Small intestine (tissue), 7 donors: Measurements from ENCODE around the gene TRAPPC12. TPM values are rescaled to one million over a fixed set of nuclear protein-coding genes. Genes with fewer than 3 reads are reported as not detected.

ENCODE experiments used
- DNase-seq, 2 donors: peaks; one replicate each; pipeline versions ENCODE4 v3.0.0 to v3.0.0-alpha.2; 2013
- FAIRE-seq: peaks from 2 replicates; lab custom pipeline; 2012; peaks lifted over from hg19 to GRCh38; lab: Jason Lieb, UNC
- H3K27ac ChIP-seq, 3 donors: one replicate each; pipeline ENCODE4 v1.5.1; 2013; ENCODE audit warnings: low read length in 2 of 3, mild to moderate bottlenecking in 2 of 3, control low read depth in 1 of 3, inconsistent platforms in 1 of 3, low read depth in 1 of 3, moderate library complexity in 1 of 3
- H3K27me3 ChIP-seq, 3 donors: one replicate each; pipeline ENCODE4 v1.6.1; 2013; ENCODE audit warnings: low read length in 3 of 3, inconsistent platforms in 1 of 3; ENCODE audit not compliant: control insufficient read depth in 3 of 3, insufficient read depth in 3 of 3
- H3K36me3 ChIP-seq, 3 donors: one replicate each; pipeline ENCODE4 v1.6.1; 2013; ENCODE audit warnings: low read length in 3 of 3, inconsistent platforms in 1 of 3, low read depth in 1 of 3, mild to moderate bottlenecking in 1 of 3, moderate library complexity in 1 of 3; ENCODE audit not compliant: control insufficient read depth in 3 of 3, insufficient read depth in 2 of 3
- H3K4me1 ChIP-seq, 3 donors: one replicate each; pipeline ENCODE4 v1.6.1; 2013; ENCODE audit warnings: low read length in 2 of 3, inconsistent platforms in 1 of 3, low read depth in 1 of 3, mild to moderate bottlenecking in 1 of 3, moderate library complexity in 1 of 3; ENCODE audit not compliant: control insufficient read depth in 3 of 3, insufficient read depth in 2 of 3
- H3K4me3 ChIP-seq, 3 donors: one replicate each; pipeline ENCODE4 v1.5.1; 2013; ENCODE audit warnings: low read length in 3 of 3, control low read depth in 1 of 3, inconsistent platforms in 1 of 3, low read depth in 1 of 3, mild to moderate bottlenecking in 1 of 3, moderate library complexity in 1 of 3
- H3K9me3 ChIP-seq, 2 donors: one replicate each; pipeline ENCODE4 v1.6.1; 2013; ENCODE audit warnings: low read depth in 1 of 2, low read length in 1 of 2; ENCODE audit not compliant: control insufficient read depth in 2 of 2, insufficient read depth in 1 of 2
- WGBS, 3 donors: extraction: QIAGEN DNeasy Blood & Tissue Kit; methylation state at CpG; one replicate each; pipeline ENCODE4 v1.1.7; 2013; 5-methylcytosine and 5-hydroxymethylcytosine counted together
- polyA plus RNA-seq, 4 donors: library from polyadenylated mRNA; stranded (reverse) in 3 of 4; unstranded in 1 of 4; fragments of 200-250 nt in 3 of 4; fragments of 120-200 nt in 1 of 4; gene quantifications; one replicate each; pipeline versions ENCODE4 v1.2.1 to v1.2.3, GENCODE V29; 2013
- donor health status: healthy with polysubstance abuse.
- donor health status: control.
- donor health status: control.
- donor health status: Bipolar disorder and iron deficiency.
- donor health status: healthy.

Gene TRAPPC12
- polyA plus RNA-seq, 4 donors = 43.9 to 120 (median 87.9) TPM

DNA sequence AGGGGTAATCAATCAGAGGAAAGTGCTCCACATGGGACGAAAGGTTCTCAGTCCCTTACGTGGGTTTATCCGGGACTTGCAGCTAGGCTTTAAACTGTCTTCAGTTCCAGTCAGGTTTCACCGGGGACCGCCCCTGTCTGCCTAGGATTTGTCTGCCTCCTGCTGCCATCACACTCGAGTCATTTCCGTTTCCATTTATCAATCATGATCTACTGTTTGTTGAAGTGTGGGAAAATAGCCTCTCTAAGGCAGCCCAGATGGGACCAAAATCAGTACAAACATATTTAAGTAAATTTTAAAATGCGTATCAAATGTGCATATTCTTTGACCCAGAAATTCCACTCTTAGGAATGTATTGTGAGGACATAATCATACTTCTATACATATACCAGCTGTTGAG lies 10.5 kb downstream of the TRAPPC12 start:
- DNase-seq (no peak), FAIRE-seq (no peak)
- WGBS, 3 donors = 95% methylated on average over 8 of the region's 8 CpGs
- Histone ChIP-seq H3K4me1 (no peaks in the 10 kb centered on the region), H3K4me3 (no peak overlapping the region), H3K36me3 (peaks cover 11 to 33% (median 33%) of the 10 kb centered on the region in 3 donors), H3K27ac (no peak overlapping the region), H3K27me3 (no peaks in the 10 kb centered on the region), H3K9me3 (peaks cover 0 to 16% of the 10 kb centered on the region in 2 donors)

DNA sequence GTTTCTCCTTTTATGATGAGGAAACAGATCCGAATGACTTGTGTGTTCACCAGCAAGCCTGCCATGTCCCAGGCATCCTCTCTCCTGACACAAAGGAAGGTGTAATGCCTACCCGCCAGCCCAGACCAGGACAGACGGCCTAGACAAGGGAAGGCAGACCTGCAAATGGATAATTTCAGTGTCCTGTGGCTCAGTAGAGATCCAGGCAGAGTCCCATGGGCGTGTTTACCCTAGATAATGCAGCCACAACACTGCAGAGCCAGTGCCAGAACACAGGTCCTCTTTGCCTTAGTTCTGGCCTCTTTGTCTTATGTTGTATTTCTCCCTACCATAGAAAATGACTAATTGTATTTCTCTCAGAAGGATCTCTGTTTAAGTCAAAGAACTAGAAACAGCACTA lies 12.7 kb downstream of the TRAPPC12 start:
- no peak overlapping the region for H3K4me3 ChIP-seq
- WGBS, 3 donors = 91 to 95% (median 94%) methylated on average over 4 of the region's 4 CpGs
- peaks cover 11 to 40% (median 30%) of the 10 kb centered on the region in 3 donors for H3K36me3 ChIP-seq
- DNase-seq (no peak), FAIRE-seq (no peak)
- H3K27me3 ChIP-seq = no peaks in the 10 kb centered on the region
- no peaks in the 10 kb centered on the region for H3K4me1 ChIP-seq
- H3K9me3 ChIP-seq = peaks cover 0 to 28% of the 10 kb centered on the region in 2 donors
- no peak overlapping the region for H3K27ac ChIP-seq

DNA sequence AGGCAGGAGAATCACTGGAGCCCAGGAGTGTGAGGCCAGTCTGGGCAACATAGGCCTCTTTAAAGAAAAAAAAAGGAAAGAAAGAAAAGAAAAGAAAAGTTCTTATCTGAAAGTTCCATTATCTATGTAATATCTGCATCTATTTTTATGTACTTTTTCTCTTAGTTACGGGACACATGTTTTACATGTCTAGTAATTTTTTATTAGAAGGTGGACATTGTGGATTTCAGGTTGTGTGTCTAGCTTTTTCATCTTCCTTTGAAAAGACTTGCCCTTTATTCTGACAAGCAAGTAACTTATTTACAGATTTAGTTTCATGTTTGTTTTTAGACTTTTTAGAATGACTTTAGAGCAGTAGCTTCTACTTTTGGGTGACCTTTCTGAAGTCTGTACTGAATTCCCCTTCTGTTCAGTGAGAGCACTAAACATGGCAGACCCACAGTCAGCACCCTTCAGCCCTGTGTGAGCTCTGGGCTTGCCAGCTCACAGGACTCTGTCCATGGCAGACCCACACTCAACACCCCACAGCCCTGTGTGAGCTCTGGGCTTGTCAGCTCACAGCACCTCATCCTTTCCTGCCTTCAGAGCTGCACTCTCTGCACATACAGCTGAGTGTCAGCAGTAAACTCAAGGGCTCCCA lies 17.5 kb downstream of the TRAPPC12 start:
- H3K27me3 ChIP-seq = no peaks in the 10 kb centered on the region
- H3K4me1 ChIP-seq = no peaks in the 10 kb centered on the region
- 100% methylated on average over 1 of the region's 1 CpG for WGBS, 3 donors
- H3K9me3 ChIP-seq = peaks cover 0 to 30% of the 10 kb centered on the region in 2 donors
- peaks cover 0 to 46% (median 19%) of the 10 kb centered on the region in 3 donors for H3K36me3 ChIP-seq
- DNase-seq = no peak
- no peak overlapping the region for H3K4me3 ChIP-seq
- no peak for FAIRE-seq
- H3K27ac ChIP-seq = no peak overlapping the region

DNA sequence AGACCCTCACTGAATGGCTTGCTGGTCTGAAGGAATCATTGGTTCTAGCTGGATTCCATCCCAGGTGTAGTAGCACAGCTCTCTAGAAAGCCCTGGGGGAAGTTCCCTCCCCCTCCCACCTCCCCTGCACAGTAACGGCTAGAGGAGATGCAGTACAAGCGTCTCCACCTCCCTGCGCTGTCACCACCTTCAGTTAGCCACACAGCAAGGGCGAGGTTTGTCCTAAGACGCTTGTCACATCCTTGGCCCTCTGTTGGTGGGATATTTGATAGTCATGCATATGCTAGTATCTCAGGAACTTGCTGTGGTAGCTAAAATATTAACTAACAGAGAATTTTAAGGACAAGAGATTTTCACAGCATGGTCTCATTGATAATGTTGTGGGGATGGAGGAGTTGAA lies 19.4 kb downstream of the TRAPPC12 start:
- WGBS, 3 donors = 87 to 97% (median 92%) methylated on average over 5 of the region's 5 CpGs
- no peak for DNase-seq
- Histone ChIP-seq H3K36me3 (peaks cover 0 to 54% (median 16%) of the 10 kb centered on the region in 3 donors), H3K4me1 (no peaks in the 10 kb centered on the region), H3K9me3 (peaks cover 0 to 30% of the 10 kb centered on the region in 2 donors), H3K27ac (no peak overlapping the region), H3K27me3 (no peaks in the 10 kb centered on the region), H3K4me3 (no peak overlapping the region)
- no peak for FAIRE-seq

DNA sequence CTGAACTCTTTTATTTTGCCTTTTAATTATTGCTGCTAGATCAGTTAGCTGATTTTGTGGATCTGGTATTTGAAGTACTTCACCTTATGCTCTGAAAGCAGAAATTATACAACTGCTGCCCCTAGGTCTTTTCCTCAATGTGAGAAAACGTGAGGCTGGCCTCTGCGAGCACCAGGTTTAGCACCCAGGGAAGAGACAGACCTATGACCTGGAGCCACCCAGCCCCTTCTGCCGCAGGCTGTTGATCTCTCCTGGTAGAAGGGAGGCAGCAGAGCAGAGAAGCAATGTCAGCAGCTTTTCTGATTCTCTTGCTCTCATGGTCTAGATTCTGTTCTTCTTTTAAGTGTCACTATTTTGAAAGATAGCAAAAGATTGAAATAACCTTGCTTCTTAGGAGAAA lies 19.9 kb downstream of the TRAPPC12 start:
- Histone ChIP-seq H3K27ac (no peak overlapping the region), H3K36me3 (peaks cover 0 to 52% (median 18%) of the 10 kb centered on the region in 3 donors), H3K9me3 (peaks cover 0 to 25% of the 10 kb centered on the region in 2 donors), H3K4me1 (no peaks in the 10 kb centered on the region), H3K4me3 (no peak overlapping the region), H3K27me3 (no peaks in the 10 kb centered on the region)
- DNase-seq (no peak), FAIRE-seq (no peak)
- WGBS, 3 donors = 74 to 76% (median 76%) methylated on average over 3 of the region's 3 CpGs

DNA sequence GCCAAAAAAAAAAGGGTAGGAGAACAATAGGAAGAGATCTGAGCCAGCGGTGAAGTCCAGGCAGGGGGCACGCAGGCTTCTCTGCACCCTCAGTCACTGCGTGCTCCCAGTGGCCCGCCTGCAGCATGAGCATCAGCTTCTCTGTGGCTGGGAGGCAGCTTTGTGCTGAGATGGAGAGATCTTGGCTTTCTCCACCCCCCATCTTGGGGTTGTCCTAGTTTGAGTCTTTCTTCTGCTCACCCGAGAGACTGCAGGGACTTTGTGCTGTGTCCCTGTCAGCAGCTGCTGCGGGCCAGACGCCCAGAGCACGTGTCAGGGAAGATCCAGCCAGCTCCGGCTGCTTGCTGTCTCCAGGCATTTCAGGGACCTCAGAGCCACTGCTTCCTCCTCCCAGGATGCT lies 20.3 kb downstream of the TRAPPC12 start:
- no peaks in the 10 kb centered on the region for H3K27me3 ChIP-seq
- no peaks in the 10 kb centered on the region for H3K4me1 ChIP-seq
- FAIRE-seq (no peak), DNase-seq (peak in 1 of 2 donors; percentile 14)
- H3K27ac ChIP-seq = no peak overlapping the region
- peaks cover 0 to 22% of the 10 kb centered on the region in 2 donors for H3K9me3 ChIP-seq
- H3K4me3 ChIP-seq = no peak overlapping the region
- WGBS, 3 donors = 71 to 73% (median 72%) methylated on average over 8 to 9 of the region's 9 CpGs
- H3K36me3 ChIP-seq = peaks cover 0 to 54% (median 18%) of the 10 kb centered on the region in 3 donors

DNA sequence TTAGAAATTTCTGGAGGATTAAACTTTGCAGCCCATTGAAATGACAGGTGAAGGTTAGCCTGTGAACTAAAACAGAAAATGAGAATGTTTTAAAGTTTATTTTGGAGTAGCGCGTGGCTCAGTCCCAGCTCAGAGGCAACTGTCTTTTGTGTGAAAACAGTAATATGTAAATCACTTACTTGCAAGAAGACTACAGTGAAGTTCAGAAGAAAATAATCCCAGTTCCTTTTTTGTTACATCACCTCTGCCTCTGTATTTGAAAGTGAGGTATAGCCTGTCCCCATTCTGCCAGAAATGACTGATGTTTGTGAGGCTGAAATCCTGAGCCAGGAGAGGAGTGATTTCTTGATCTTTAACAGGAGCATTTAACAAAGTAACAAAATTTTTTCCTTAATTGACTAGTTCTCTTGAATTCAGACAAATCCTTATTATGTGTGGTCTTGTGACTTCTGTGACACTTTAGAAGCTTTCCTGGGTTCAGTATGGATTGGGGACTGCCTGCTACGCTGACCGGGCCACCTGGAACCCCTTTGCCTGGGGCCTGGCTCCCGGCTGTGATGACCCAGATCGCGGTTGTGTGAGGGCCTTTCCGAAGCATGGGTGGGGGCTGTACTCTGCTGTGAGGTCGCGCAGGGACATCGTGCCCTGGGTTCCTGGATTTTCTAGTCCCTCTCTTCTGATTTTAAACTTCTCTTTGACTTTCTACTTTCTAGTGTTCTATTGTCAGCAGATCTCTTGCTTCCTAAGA lies 24.3 kb downstream of the TRAPPC12 start:
- Histone ChIP-seq H3K27ac (no peak overlapping the region), H3K4me3 (no peak overlapping the region), H3K9me3 (no peaks in the 10 kb centered on the region), H3K4me1 (no peaks in the 10 kb centered on the region), H3K36me3 (peaks cover 2 to 54% (median 13%) of the 10 kb centered on the region in 3 donors), H3K27me3 (no peaks in the 10 kb centered on the region)
- WGBS, 3 donors = 93 to 98% (median 94%) methylated on average over 11 of the region's 11 CpGs
- DNase-seq (no peak), FAIRE-seq (no peak)

DNA sequence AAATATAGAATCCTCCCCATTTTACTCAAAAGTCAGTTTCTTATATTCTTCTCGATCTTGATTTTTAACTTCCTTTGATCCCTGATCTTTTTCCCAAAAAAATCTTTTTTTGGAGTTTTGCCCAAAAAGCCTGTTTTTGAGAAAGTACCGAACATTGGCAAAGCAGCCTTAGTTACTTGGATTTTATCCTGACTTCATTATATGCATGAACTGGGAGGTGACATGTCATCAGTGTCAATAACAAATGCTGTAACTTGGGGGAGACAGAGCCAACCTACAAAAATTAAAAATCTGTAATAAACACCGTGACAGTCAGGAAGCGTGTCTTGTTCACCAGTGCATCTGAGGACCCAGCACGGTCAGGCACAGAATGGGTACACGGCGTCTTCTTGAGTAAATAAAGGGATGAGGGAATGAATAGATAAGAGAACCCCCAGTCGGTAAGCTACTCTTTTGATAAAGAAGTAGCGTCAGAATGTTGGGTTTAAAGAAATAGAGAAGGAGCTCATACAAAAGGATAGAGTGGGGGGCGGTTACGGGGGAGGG lies 24.9 kb downstream of the TRAPPC12 start:
- no peaks in the 10 kb centered on the region for H3K4me1 ChIP-seq
- H3K9me3 ChIP-seq = no peaks in the 10 kb centered on the region
- H3K36me3 ChIP-seq = peaks cover 3 to 52% (median 13%) of the 10 kb centered on the region in 3 donors
- no peak overlapping the region for H3K27ac ChIP-seq
- H3K27me3 ChIP-seq = no peaks in the 10 kb centered on the region
- H3K4me3 ChIP-seq = no peak overlapping the region
- FAIRE-seq = no peak
- DNase-seq = no peak
- WGBS, 3 donors = 88 to 92% (median 88%) methylated on average over 11 of the region's 11 CpGs
